ENCODE results near the gene DRC3. TPM values are rescaled to one million over a fixed set of nuclear protein-coding genes. Genes with fewer than 3 reads are reported as not detected.

Gene DRC3
- total and polyA plus RNA-seq, 4 donors, result 0.61 to 1.5 (median 1.1) TPM

GRCh38 chr17:18014006-18014405, 41.3 kb downstream of the DRC3 start:
- H3K27me3 ChIP-seq (ENCODE audit: control insufficient read depth in 4 of 4, insufficient read depth in 4 of 4, low read length in 3 of 4), result no peaks in the 10 kb centered on the region
- no peak overlapping the region for H3K27ac ChIP-seq (ENCODE audit: low read depth in 1 of 2, low read length in 2 of 2)
- H3K9ac ChIP-seq (ENCODE audit: low read depth in 1 of 2, low read length in 2 of 2), result no peak overlapping the region
- peaks cover 13 to 20% (median 16%) of the 10 kb centered on the region in 4 donors for H3K4me1 ChIP-seq (ENCODE audit: control insufficient read depth in 4 of 4, insufficient read depth in 4 of 4, low read length in 3 of 4)
- peaks cover 0 to 14% (median 5%) of the 10 kb centered on the region in 4 donors for H3K36me3 ChIP-seq (ENCODE audit: control insufficient read depth in 4 of 4, insufficient read depth in 3 of 4, low read depth in 1 of 4, low read length in 3 of 4)
- no peak for DNase-seq (ENCODE audit: low spot score)
- 98% methylated on average over 6 of the region's 6 CpGs for WGBS
- H3K9me3 ChIP-seq (ENCODE audit: control insufficient read depth in 4 of 4, low read length in 3 of 4), result no peaks in the 10 kb centered on the region
- TF ChIP-seq FOXA2 (IDR thresholded peaks at IDR 0.05), result no peak
- no peak for TF ChIP-seq RXRA (IDR thresholded peaks at IDR 0.05)
- TF ChIP-seq JUND (IDR thresholded peaks at IDR 0.05), result no peak
- no peak for TF ChIP-seq HNF4A (conservative IDR thresholded peaks at IDR 0.05)
- TF ChIP-seq NR2F2 (IDR thresholded peaks at IDR 0.05), result no peak
- TF ChIP-seq RAD21 (IDR thresholded peaks at IDR 0.05), result no peak
- TF ChIP-seq REST (IDR thresholded peaks at IDR 0.05), result no peak
- no peak for TF ChIP-seq HNF4G (IDR thresholded peaks at IDR 0.05)
- TF ChIP-seq FOXA1 (IDR thresholded peaks at IDR 0.05), result no peak
- no peak for TF ChIP-seq YY1 (IDR thresholded peaks at IDR 0.05)
- no peak for TF ChIP-seq MAX (IDR thresholded peaks at IDR 0.05)
- TF ChIP-seq TAF1 (conservative IDR thresholded peaks at IDR 0.05), result no peak
- no peak for TF ChIP-seq ATF3 (IDR thresholded peaks at IDR 0.05)
- TF ChIP-seq ZBTB33 (IDR thresholded peaks at IDR 0.05), result no peak
- TF ChIP-seq SP1 (IDR thresholded peaks at IDR 0.05), result no peak
- no peak for TF ChIP-seq CTCF (IDR thresholded peaks at IDR 0.05; ENCODE audit: low read depth, low read length, missing input control)
- TF ChIP-seq EGR1 (IDR thresholded peaks at IDR 0.05; ENCODE audit: low read depth in 2 of 2), result no peak
- no peak for TF ChIP-seq GABPA (IDR thresholded peaks at IDR 0.05 in 1 of 2, conservative IDR thresholded peaks at IDR 0.05 in 1 of 2)
- no peak overlapping the region for H3K4me3 ChIP-seq (ENCODE audit: low read depth in 1 of 3, low read length in 3 of 3)
